Bladder microvascular endothelial cell (primary cell): ENCODE data around the gene DBNDD2. TPM values are rescaled to one million over a fixed set of nuclear protein-coding genes. Genes with fewer than 3 reads are reported as not detected.

Experiments used
- total RNA-seq: library from RNA; depleted of rRNA; stranded (reverse); fragments of >200 nt; gene quantifications from 2 replicates; pipeline ENCODE4 v1.2.3, GENCODE V29; 2014

DBNDD2 gene
- 1.5 and 6.1 TPM in 2 replicates for total RNA-seq

DNA sequence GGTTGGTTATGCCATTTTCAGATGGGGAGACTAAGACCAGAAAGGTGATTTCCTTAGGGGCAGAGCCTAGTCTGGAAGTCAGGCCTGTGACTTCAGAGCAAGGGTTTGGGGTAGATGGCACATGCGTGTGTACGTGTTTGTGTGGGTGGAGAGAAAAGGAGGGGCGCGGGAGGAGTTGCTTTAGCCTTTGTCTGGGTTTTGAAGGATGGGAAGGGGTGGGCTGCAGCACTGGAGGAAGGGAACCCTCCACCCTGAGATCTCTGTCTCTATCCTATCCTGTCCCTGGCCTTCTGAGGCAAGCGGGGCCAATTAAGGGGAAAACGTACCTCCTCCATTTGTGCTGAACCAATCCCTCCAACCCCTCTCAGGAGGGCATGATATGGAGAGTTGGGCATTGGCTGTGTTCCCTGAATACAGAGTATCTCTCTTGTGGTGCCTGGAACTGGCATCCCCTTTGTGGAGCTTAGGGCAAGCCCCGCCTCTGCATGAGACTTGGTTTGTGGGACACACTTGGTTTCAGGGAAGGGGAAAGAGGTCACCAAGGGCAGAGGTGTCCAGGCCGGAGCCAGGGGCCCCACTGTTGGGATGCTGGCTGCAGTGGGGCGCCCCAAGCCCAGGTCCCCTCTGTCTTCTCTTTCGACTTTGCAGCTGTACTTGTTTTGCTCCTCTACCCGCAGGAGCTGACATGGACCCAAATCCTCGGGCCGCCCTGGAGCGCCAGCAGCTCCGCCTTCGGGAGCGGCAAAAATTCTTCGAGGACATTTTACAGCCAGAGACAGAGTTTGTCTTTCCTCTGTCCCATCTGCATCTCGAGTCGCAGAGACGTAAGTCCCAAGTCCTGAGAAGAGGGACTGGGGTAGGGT, at the start of gene DBNDD2:
Gene DBNDD2 (plus strand): TSS at position 507 of the 863 bp plus-strand sequence. CDS start 179 bp downstream, at position 686.

DNA sequence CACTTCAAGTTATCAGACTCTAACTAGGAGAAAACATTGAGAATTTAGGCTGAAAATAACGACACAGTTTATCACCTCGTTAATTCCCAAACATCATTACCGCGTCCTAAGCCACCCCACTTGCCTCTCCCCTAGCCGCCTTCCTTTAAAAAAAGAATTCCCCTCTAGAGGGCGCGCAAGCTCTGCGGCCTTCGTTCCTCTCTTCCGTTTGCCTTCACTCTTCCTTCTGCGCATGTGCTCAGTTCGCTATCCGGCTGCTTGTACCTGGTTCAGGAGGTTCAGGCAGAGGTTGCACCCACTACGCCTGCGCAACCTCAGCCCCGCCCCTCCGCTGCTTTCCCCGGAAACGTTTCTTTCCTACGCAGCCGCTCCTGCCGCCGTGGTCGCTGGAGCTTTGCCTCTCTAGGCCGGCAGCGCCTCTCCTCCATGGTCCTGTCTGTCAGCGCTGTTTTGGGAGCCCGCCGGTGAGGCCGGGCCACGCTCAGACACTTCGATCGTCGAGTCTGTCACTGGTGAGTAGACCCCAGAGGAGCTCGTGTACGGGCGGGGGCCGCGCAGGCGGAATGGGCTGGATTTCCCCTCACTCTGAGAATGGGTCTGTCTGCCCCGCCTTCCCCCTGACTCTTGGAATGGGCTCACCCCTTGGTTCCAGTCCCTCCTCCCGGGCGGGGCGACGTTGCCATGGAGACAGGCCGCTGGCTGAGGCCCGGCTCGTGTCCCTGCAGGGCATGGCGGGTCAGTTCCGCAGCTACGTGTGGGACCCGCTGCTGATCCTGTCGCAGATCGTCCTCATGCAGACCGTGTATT, 45.1 kb upstream of the DBNDD2 start, which contains the start of gene SYS1:
Gene SYS1 (plus strand): TSS at position 353 of the 807 bp plus-strand sequence. CDS start 376 bp downstream, at position 729.

GRCh38 chr20:45378191-45378590, 29.9 kb upstream of the DBNDD2 start, which contains the start of gene TP53TG5:
TP53TG5 (minus strand) TSS chr20:45378325; CDS start chr20:45378236, 89 bp downstream.

GRCh38 chr20:45415822-45416637, 7.9 kb downstream of the DBNDD2 start, which contains the start of gene PIGT:
PIGT (plus strand) TSS chr20:45416141; CDS start chr20:45416157, 16 bp downstream.

Other genes starting within 250 kb of the DBNDD2 start
- not detected in 2 replicates for gene PI3, start 233.4 kb upstream of the DBNDD2 start, total RNA-seq
- gene SEMG1, start 201.3 kb upstream of the DBNDD2 start, total RNA-seq: not detected in 2 replicates
- gene SEMG2, start 186.9 kb upstream of the DBNDD2 start, total RNA-seq: not detected in 2 replicates
- gene SLPI, start 153.7 kb upstream of the DBNDD2 start, total RNA-seq: 2.6 TPM in 1 of 2 replicates, not detected in the other
- not detected in 2 replicates for gene RBPJL, start 101.4 kb upstream of the DBNDD2 start, total RNA-seq
- gene MATN4, start 100.0 kb upstream of the DBNDD2 start, total RNA-seq: 0.06 TPM in 1 of 2 replicates, not detected in the other
- 12.6 and 88.2 TPM in 2 replicates for gene SDC4, start 59.9 kb upstream of the DBNDD2 start, total RNA-seq
- gene SYS1, start 45.1 kb upstream of the DBNDD2 start, total RNA-seq: 9.9 and 24.1 TPM in 2 replicates
- gene TP53TG5, start 30.0 kb upstream of the DBNDD2 start, total RNA-seq: not detected in 2 replicates
- gene PIGT, start 7.9 kb downstream of the DBNDD2 start, total RNA-seq: 13.0 and 30.6 TPM in 2 replicates
- gene WFDC2, start 61.5 kb downstream of the DBNDD2 start, total RNA-seq: not detected in 2 replicates
- not detected in 2 replicates for gene SPINT3, start 107.3 kb downstream of the DBNDD2 start, total RNA-seq
- not detected in 2 replicates for gene WFDC6, start 131.2 kb downstream of the DBNDD2 start, total RNA-seq
- gene EPPIN, start 139.1 kb downstream of the DBNDD2 start, total RNA-seq: not detected in 2 replicates
- not detected in 2 replicates for gene WFDC8, start 171.0 kb downstream of the DBNDD2 start, total RNA-seq
- gene WFDC10A, start 221.4 kb downstream of the DBNDD2 start, total RNA-seq: not detected in 2 replicates
- not detected in 2 replicates for gene WFDC9, start 223.0 kb downstream of the DBNDD2 start, total RNA-seq